ENCODE results near the gene CYB561.

Gene CYB561

DNA sequence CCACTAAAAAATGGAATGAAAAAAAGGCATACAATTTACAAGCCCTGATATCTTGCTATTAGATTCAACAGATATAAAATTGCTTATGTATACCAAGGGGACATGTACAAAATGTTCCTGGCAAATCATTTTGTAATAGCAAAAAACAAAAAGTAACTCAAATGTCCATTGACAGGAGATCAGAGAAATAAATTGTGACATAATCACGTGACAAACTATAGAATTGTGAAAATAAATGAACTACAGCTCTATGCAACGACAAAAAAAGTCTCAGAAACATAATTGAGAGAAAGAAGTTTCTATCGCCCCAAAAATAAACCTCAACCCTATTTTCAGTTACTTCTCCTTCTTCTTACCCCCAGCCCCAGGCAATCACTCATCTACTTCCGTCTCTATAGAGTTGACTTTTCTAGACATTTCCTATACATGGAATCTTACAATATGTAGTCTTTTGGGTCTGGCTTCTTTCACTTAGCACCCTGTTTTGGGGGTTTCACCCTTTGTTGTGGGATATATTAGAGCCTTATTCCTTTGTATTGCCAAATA is 18.7 kb upstream of the CYB561 start:
- TF ChIP-seq, protein P1, sequence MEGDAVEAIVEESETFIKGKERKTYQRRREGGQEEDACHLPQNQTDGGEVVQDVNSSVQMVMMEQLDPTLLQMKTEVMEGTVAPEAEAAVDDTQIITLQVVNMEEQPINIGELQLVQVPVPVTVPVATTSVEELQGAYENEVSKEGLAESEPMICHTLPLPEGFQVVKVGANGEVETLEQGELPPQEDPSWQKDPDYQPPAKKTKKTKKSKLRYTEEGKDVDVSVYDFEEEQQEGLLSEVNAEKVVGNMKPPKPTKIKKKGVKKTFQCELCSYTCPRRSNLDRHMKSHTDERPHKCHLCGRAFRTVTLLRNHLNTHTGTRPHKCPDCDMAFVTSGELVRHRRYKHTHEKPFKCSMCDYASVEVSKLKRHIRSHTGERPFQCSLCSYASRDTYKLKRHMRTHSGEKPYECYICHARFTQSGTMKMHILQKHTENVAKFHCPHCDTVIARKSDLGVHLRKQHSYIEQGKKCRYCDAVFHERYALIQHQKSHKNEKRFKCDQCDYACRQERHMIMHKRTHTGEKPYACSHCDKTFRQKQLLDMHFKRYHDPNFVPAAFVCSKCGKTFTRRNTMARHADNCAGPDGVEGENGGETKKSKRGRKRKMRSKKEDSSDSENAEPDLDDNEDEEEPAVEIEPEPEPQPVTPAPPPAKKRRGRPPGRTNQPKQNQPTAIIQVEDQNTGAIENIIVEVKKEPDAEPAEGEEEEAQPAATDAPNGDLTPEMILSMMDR (IDR thresholded peaks at IDR 0.05): no peak

DNA sequence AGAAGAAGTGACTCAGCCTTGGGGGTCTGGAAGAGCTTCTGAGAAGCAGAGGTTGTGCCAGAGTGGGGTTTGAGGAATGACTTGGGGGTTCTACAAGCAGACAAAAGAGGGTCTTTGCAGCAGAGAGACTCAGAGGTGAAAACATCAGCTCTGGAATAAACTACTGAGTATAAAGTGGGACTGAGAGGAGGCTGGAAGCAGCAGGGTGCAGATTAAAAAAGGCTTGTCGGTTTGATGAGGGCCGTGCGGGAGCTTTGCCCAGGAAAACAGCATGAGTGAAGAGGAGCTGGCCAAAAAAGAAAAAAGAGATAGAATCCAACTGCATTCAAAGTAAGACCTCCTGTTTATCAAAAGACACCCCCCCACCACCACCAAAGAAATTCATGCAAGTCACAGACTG is 17.7 kb upstream of the CYB561 start:
- TF ChIP-seq, protein P1 (IDR thresholded peaks at IDR 0.05): no peak

DNA sequence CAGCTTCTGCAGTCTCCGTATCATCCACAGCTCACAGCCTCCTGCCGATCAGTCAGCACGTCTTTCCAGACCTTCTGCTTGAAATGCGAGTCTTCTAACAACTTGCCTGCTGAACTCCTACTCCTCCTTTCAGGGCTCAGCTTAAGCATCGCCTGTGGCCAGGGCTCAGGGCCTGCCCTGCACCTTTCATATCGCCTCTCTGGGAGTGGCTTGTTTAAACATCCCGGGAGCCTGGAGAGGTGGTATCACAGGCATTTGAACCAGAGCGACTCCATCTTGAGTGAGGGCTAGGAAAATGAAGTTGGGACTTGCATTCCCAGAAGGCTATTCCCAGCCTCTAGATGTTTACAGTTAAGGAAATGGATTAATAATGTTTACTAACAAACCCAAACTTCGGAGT is 13.9 kb upstream of the CYB561 start:
- TF ChIP-seq, protein P1 (IDR thresholded peaks at IDR 0.05): no peak

GRCh38 chr17:63458478-63458877 is 12.4 kb upstream of the CYB561 start:
- TF ChIP-seq, protein P1 (IDR thresholded peaks at IDR 0.05): no peak

DNA sequence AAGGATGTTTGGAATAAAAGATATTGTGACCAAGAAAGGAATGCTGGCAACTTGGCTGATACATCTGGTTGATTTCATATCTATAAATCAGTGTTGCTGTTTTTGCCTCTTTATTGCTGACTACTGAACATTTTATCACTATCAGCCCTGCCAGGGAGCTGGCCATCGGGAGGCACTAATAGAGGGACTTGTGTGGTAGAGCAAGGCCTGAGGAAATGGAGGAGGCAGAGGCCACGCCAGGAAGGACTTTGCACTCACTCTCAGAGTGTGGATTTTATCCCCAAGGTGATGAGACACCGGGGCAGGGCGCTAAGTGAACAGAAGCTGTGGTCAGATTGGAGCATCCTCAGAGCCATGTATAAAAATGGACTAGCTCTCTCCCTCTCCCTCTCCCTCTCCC is 9.3 kb upstream of the CYB561 start:
- TF ChIP-seq, protein P1 (IDR thresholded peaks at IDR 0.05): no peak

- TF ChIP-seq, protein P1 (IDR thresholded peaks at IDR 0.05): no peak
Measured at GRCh38 chr17:63454915-63455314, 8.8 kb upstream of the CYB561 start.

GRCh38 chr17:63452962-63453551 is 7.0 kb upstream of the CYB561 start:
- TF ChIP-seq, protein P1 (IDR thresholded peaks at IDR 0.05): no peak
